H1 (cell line): ENCODE measurements around the gene ADCY2. TPM values are rescaled to one million over a fixed set of nuclear protein-coding genes. Genes with fewer than 3 reads are reported as not detected.

Experiments
- CTCF ChIA-PET: fragments of 300-600 bp; sonication (Branson Sonifier 250); formaldehyde crosslinking; loops from one replicate; lab custom pipeline; 2021; ENCODE audit not compliant: partially characterized antibody; lab: Charles Lee
- POLR2A ChIA-PET: fragments of 300-600 bp; sonication (Branson Sonifier 250); formaldehyde crosslinking; loops from one replicate; lab custom pipeline; 2021; ENCODE audit warnings: inconsistent platforms; ENCODE audit not compliant: partially characterized antibody; lab: Charles Lee
- DNase-seq, 2 experiments: peaks; one replicate each; pipeline versions ENCODE4 v3.0.0 to v3.0.0-alpha.2; 2010 to 2022; ENCODE audit warnings: low spot score in 2 of 2, low read depth in 1 of 2, mixed read lengths in 1 of 2
- FAIRE-seq: peaks from 2 replicates; lab custom pipeline; 2011; peaks lifted over from hg19 to GRCh38; lab: Jason Lieb, UNC
- H2AFZ ChIP-seq: 2 replicates; pipeline ENCODE4 v1.8.1; 2012; ENCODE audit warnings: low read length, inconsistent platforms
- H2AK5ac ChIP-seq: 2 replicates; pipeline ENCODE4 v1.6.1; 2013; ENCODE audit warnings: low read depth, low read length
- H2BK120ac ChIP-seq: replicated peaks from 2 replicates; pipeline ENCODE3; 2013; ENCODE audit warnings: low read depth, low read length, inconsistent platforms
- H2BK12ac ChIP-seq: 2 replicates; pipeline ENCODE4 v1.6.1; 2013; ENCODE audit warnings: low read depth, low read length
- H2BK15ac ChIP-seq: 2 replicates; pipeline ENCODE4 v1.6.1; 2013; ENCODE audit warnings: low read length
- H2BK20ac ChIP-seq: 2 replicates; pipeline ENCODE4 v1.6.1; 2013; ENCODE audit warnings: low read length
- H2BK5ac ChIP-seq: 2 replicates; pipeline ENCODE4 v1.6.1; 2013; ENCODE audit warnings: low read depth, low read length
- H3K14ac ChIP-seq: 2 replicates; pipeline ENCODE4 v1.6.1; 2013; ENCODE audit warnings: inconsistent platforms; ENCODE audit not compliant: insufficient read length
- H3K18ac ChIP-seq: 2 replicates; pipeline ENCODE4 v1.6.1; 2013; ENCODE audit warnings: low read length; ENCODE audit errors: extremely low read depth
- H3K23ac ChIP-seq: 2 replicates; pipeline ENCODE4 v1.6.1; 2013; ENCODE audit warnings: inconsistent platforms; ENCODE audit not compliant: insufficient read length
- H3K23me2 ChIP-seq: 2 replicates; pipeline ENCODE4 v1.6.1; 2013; ENCODE audit warnings: low read depth, low read length
- H3K27ac ChIP-seq: 2 replicates; pipeline ENCODE4 v1.6.1; 2011; ENCODE audit warnings: low read depth, low read length, inconsistent platforms
- H3K27me3 ChIP-seq, 4 experiments: replicated peaks in 1 of 4; 1 replicate in 1 of 4; 2 replicates in 3 of 4; pipeline versions ENCODE4 v1.6.1 to v1.8.1; 2011 to 2013; ENCODE audit warnings: low read length in 3 of 4, mild to moderate bottlenecking in 3 of 4, inconsistent platforms in 2 of 4, mixed read lengths in 2 of 4, moderate library complexity in 1 of 4; ENCODE audit not compliant: control insufficient read depth in 3 of 4, insufficient read depth in 3 of 4; ENCODE audit errors: extremely low read depth in 1 of 4
- H3K36me3 ChIP-seq, 4 experiments: 2 replicates each; pipeline versions ENCODE4 v1.6.1 to v1.8.1; 2011 to 2013; ENCODE audit warnings: mild to moderate bottlenecking in 4 of 4, low read length in 3 of 4, moderate library complexity in 2 of 4, control low read depth in 1 of 4, inconsistent platforms in 1 of 4; ENCODE audit not compliant: insufficient read depth in 4 of 4, control insufficient read depth in 2 of 4
- H3K4ac ChIP-seq: replicated peaks from 2 replicates; pipeline ENCODE3; 2013; ENCODE audit warnings: low read length, low read depth, mixed read lengths, inconsistent platforms; ENCODE audit not compliant: insufficient read length
- H3K4me1 ChIP-seq, 4 experiments: replicated peaks in 1 of 4; 1 replicate in 1 of 4; 2 replicates in 3 of 4; pipeline versions ENCODE4 v1.6.1 to v1.8.1; 2011 to 2013; ENCODE audit warnings: low read length in 3 of 4, inconsistent platforms in 2 of 4, mixed read lengths in 1 of 4; ENCODE audit not compliant: insufficient read depth in 4 of 4, control insufficient read depth in 3 of 4
- H3K4me2 ChIP-seq, 2 experiments: 2 replicates each; pipeline versions ENCODE4 v1.6.1 to v1.8.1; 2011 to 2013; ENCODE audit warnings: low read depth in 2 of 2, low read length in 2 of 2, control low read depth in 1 of 2, inconsistent platforms in 1 of 2, mild to moderate bottlenecking in 1 of 2; ENCODE audit not compliant: insufficient read depth in 1 of 2
- H3K4me3 ChIP-seq, 4 experiments: fragments of 200-600, 300-600 bp in 1 of 4; sonication (generic), shearing (Covaris generic), sonication (Bioruptor Twin) in 1 of 4; 2 replicates each; pipeline versions ENCODE4 v1.5.1 to v1.8.1; 2011 to 2016; ENCODE audit warnings: low read length in 4 of 4, low read depth in 3 of 4, control low read depth in 2 of 4, inconsistent platforms in 2 of 4, mild to moderate bottlenecking in 2 of 4, mixed read lengths in 1 of 4, moderate library complexity in 1 of 4; ENCODE audit not compliant: insufficient read depth in 2 of 4; ENCODE audit errors: extremely low read depth in 1 of 4
- H3K56ac ChIP-seq: replicated peaks from 2 replicates; pipeline ENCODE3; 2013; ENCODE audit warnings: low read depth, mild to moderate bottlenecking, mixed read lengths, low read length, inconsistent platforms; ENCODE audit not compliant: insufficient read length
- H3K79me1 ChIP-seq: 2 replicates; pipeline ENCODE4 v1.6.1; 2013; ENCODE audit warnings: low read depth, low read length, control low read depth
- H3K79me2 ChIP-seq, 2 experiments: 2 replicates each; pipeline versions ENCODE4 v1.6.1 to v1.8.1; 2012 to 2013; ENCODE audit warnings: low read length in 2 of 2, mild to moderate bottlenecking in 2 of 2, inconsistent platforms in 1 of 2; ENCODE audit not compliant: insufficient read depth in 2 of 2, control insufficient read depth in 1 of 2
- H3K9ac ChIP-seq, 4 experiments: replicated peaks in 1 of 4; 1 replicate in 1 of 4; 2 replicates in 3 of 4; pipeline versions ENCODE4 v1.6.1 to v1.8.1; 2011 to 2013; ENCODE audit warnings: low read depth in 3 of 4, low read length in 3 of 4, control low read depth in 2 of 4, mild to moderate bottlenecking in 2 of 4, moderate library complexity in 2 of 4, inconsistent platforms in 1 of 4; ENCODE audit errors: extremely low read depth in 1 of 4
- H3K9me3 ChIP-seq, 2 experiments: 2 replicates each; pipeline versions ENCODE4 v1.6.1 to v1.8.1; 2012 to 2013; ENCODE audit warnings: mild to moderate bottlenecking in 2 of 2, moderate library complexity in 2 of 2, control low read depth in 1 of 2, inconsistent platforms in 1 of 2, low read depth in 1 of 2, low read length in 1 of 2, mixed read lengths in 1 of 2; ENCODE audit not compliant: insufficient read depth in 2 of 2
- H4K20me1 ChIP-seq, 2 experiments: replicated peaks in 1 of 2; 2 replicates each; pipeline versions ENCODE3 to v1.8.1; 2011 to 2013; ENCODE audit warnings: inconsistent platforms in 2 of 2, low read length in 2 of 2, mild to moderate bottlenecking in 1 of 2; ENCODE audit not compliant: insufficient read depth in 2 of 2, control insufficient read depth in 1 of 2
- H4K5ac ChIP-seq: 2 replicates; pipeline ENCODE4 v1.6.1; 2013; ENCODE audit warnings: low read length, low read depth, mixed read lengths, inconsistent platforms; ENCODE audit not compliant: insufficient read length
- H4K8ac ChIP-seq: 2 replicates; pipeline ENCODE4 v1.8.0; 2013; ENCODE audit warnings: mild to moderate bottlenecking, moderate library complexity, low read length, inconsistent platforms; ENCODE audit not compliant: insufficient read depth; ENCODE audit errors: extremely low read depth
- H4K91ac ChIP-seq: replicated peaks from 2 replicates; pipeline ENCODE3; 2013; ENCODE audit warnings: low read length, mixed read lengths, inconsistent platforms; ENCODE audit not compliant: insufficient read length
- CHD2 ChIP-seq: IDR thresholded peaks from 2 replicates; pipeline ENCODE4 v1.6.1; 2012; ENCODE audit warnings: low read length, improper control_type of control experiment
- EGR1 ChIP-seq: IDR thresholded peaks from 2 replicates; pipeline ENCODE4 v1.6.1; 2011; ENCODE audit warnings: low read depth, low read length, borderline replicate concordance
- EZH2 ChIP-seq: fragments of 200-600 bp; sonication (generic); IDR thresholded peaks from 2 replicates; pipeline ENCODE4 v1.7.1; 2012; ENCODE audit warnings: low read depth, mild to moderate bottlenecking, moderate library complexity, low read length, inconsistent platforms; ENCODE audit not compliant: severe bottlenecking
- GABPA ChIP-seq: IDR thresholded peaks from 2 replicates; pipeline ENCODE4 v1.6.1; 2011; ENCODE audit warnings: mild to moderate bottlenecking, low read length, moderate library complexity, borderline replicate concordance; ENCODE audit not compliant: insufficient read depth
- JUN ChIP-seq: IDR thresholded peaks from 2 replicates; pipeline ENCODE4 v1.6.1; 2011; ENCODE audit warnings: low read depth, mild to moderate bottlenecking, improper control_type of control experiment, low read length
- KDM1A ChIP-seq: fragments of 200-600, 300-600 bp; sonication (generic); IDR thresholded peaks from 2 replicates; pipeline ENCODE4 v1.7.1; 2016; ENCODE audit warnings: mild to moderate bottlenecking, low read length, borderline replicate concordance
- KDM5A ChIP-seq: fragments of 200-600 bp; IDR thresholded peaks from 2 replicates; pipeline ENCODE4 v1.7.1; 2012; ENCODE audit warnings: mild to moderate bottlenecking, low read length, inconsistent platforms, mixed read lengths
- POLR2A ChIP-seq, 2 experiments: IDR thresholded peaks; 1 replicate in 1 of 2; 2 replicates in 1 of 2; pipeline ENCODE4 v1.6.1; 2011; ENCODE audit warnings: low read depth in 2 of 2, low read length in 2 of 2, mild to moderate bottlenecking in 2 of 2; ENCODE audit errors: control extremely low read depth in 1 of 2
- SUZ12 ChIP-seq: fragments of 200-600 bp; sonication (generic); IDR thresholded peaks from 2 replicates; pipeline ENCODE4 v1.6.1; 2012; ENCODE audit warnings: mild to moderate bottlenecking, inconsistent platforms, low read length, moderate library complexity, mixed read lengths
- polyA plus RNA-seq, 7 experiments: library from polyadenylated mRNA; depleted of rRNA in 3 of 7; stranded (reverse) in 5 of 7; unstranded in 2 of 7; fragments of >200 nt in 5 of 7; fragments of 200-250 nt in 2 of 7; gene quantifications; 1 replicate in 5 of 7; 2 replicates in 1 of 7; 4 replicates in 1 of 7; pipeline versions ENCODE4 v1.2.1 to v1.2.3, GENCODE V29; 2011 to 2013; ENCODE audit warnings: missing spikeins in 2 of 7, mixed read lengths in 2 of 7
- total RNA-seq: library from RNA; stranded (reverse); fragmentation: NEBNext Ultra II Directional; extraction: Animal tissue kit (Norgen Biotek cat#: 25700); gene quantifications from 2 replicates; pipeline ENCODE4 v1.2.1, GENCODE V29; 2021

The ADCY2 gene
- total and polyA plus RNA-seq, 2 of the 8 experiments (the other 6 are each of a cell fraction or from before 2014, with no cell fraction given): 35.8 to 122 TPM

GRCh38 chr5:7844901-7845300 is 449.0 kb downstream of the ADCY2 start:
- Histone ChIP-seq H3K4me1 (peaks cover 0 to 5% (median 3%) of the 10 kb centered on the region in 4 experiments; a peak in 4 of 7 replicates), H4K5ac (no peak overlapping the region), H2AFZ (no peak overlapping the region), H3K9ac (no peak overlapping the region), H2BK15ac (no peak overlapping the region), H2BK5ac (no peak overlapping the region), H3K4me2 (no peak overlapping the region), H3K23me2 (peaks cover 7% of the 10 kb centered on the region), H3K79me2 (no peaks in the 10 kb centered on the region), H2AK5ac (no peak overlapping the region), H3K27me3 (peaks cover 0 to 14% (median 8%) of the 10 kb centered on the region in 4 experiments; a peak in 4 of 7 replicates), H3K4me3 (no peak overlapping the region), H3K23ac (no peak overlapping the region), H4K91ac (no peak overlapping the region), H3K9me3 (no peaks in the 10 kb centered on the region), H2BK20ac (no peak overlapping the region), H3K4ac (no peak overlapping the region), H2BK12ac (no peak overlapping the region), H4K8ac (no peak overlapping the region), H2BK120ac (no peak overlapping the region), H4K20me1 (no peaks in the 10 kb centered on the region), H3K18ac (no peak overlapping the region), H3K79me1 (no peaks in the 10 kb centered on the region), H3K27ac (no peak overlapping the region), H3K36me3 (no peaks in the 10 kb centered on the region), H3K14ac (no peak overlapping the region), H3K56ac (no peak overlapping the region)
- no peak for FAIRE-seq
- no peak for TF ChIP-seq JUN
- TF ChIP-seq POLR2A (IDR thresholded peaks at IDR 0.05; ENCODE audit: control extremely low read depth in 1 of 2, low read depth in 2 of 2, low read length in 2 of 2): no peak
- TF ChIP-seq CHD2: no peak
- TF ChIP-seq EZH2: no peak
- TF ChIP-seq EGR1: no peak
- TF ChIP-seq KDM1A: no peak
- TF ChIP-seq SUZ12: no peak
- no peak for TF ChIP-seq KDM5A
- TF ChIP-seq GABPA: no peak
- ChIA-PET CTCF (interaction anchor here (0.8 to 5.7 kb wide), 3 partner anchors 13 to 28 kb away, joined by 3 to 31 read pairs (median 10); no protein-coding TSS in a partner anchor), POLR2A (interaction anchor here (1.5 kb wide), 1 partner anchor 8 kb away, joined by 3 read pairs; no protein-coding TSS in a partner anchor)
- DNase-seq: no peak
